Glomerular visceral epithelial cell (primary cell): ENCODE measurements around the gene TBC1D10B.
"Not testable (repeated sequence)": the region's sequence is repeated elsewhere in the genome, so short reads cannot be mapped to it uniquely, and the experiment has no call there.

ENCODE experiments used
- DNase-seq: peaks from one replicate; pipeline ENCODE4 v3.0.0-alpha.2; 2016; ENCODE audit errors: extremely low spot score

The TBC1D10B gene

GRCh38 chr16:30355144-30355953 is 14.9 kb downstream of the TBC1D10B start, which contains the start of gene CD2BP2:
Gene CD2BP2, minus strand, starts transcription at chr16:30355308. Its CDS starts 627 bp downstream, at chr16:30354681.
- peak; percentile 99 for DNase-seq

GRCh38 chr16:30354423-30355143 is 15.7 kb downstream of the TBC1D10B start:
- no peak for DNase-seq

- no peak for DNase-seq
These were observed 16.7 kb downstream of the TBC1D10B start for GRCh38 chr16:30353438-30354129.

GRCh38 chr16:30352488-30353401 is 17.5 kb downstream of the TBC1D10B start:
- no peak for DNase-seq

GRCh38 chr16:30351586-30352419 is 18.5 kb downstream of the TBC1D10B start:
- peak; percentile 77 for DNase-seq

GRCh38 chr16:30351001-30351441 is 19.3 kb downstream of the TBC1D10B start:
- no peak for DNase-seq

GRCh38 chr16:30350134-30350871 is 20.0 kb downstream of the TBC1D10B start:
- DNase-seq: peak; percentile 27

GRCh38 chr16:30349675-30350074 is 20.6 kb downstream of the TBC1D10B start:
- no peak for DNase-seq

- no peak for DNase-seq
These were observed 21.4 kb downstream of the TBC1D10B start for GRCh38 chr16:30348929-30349328.

- DNase-seq: no peak
These were observed 22.2 kb downstream of the TBC1D10B start for GRCh38 chr16:30348113-30348512.

- DNase-seq: no peak
These were observed 24.0 kb downstream of the TBC1D10B start for GRCh38 chr16:30346286-30346685.

- DNase-seq: not testable (repeated sequence)
These were observed 26.8 kb downstream of the TBC1D10B start for GRCh38 chr16:30343491-30343820.

GRCh38 chr16:30342751-30343490 is 27.4 kb downstream of the TBC1D10B start:
- DNase-seq: no peak

GRCh38 chr16:30341971-30342370 is 28.3 kb downstream of the TBC1D10B start:
- not testable (repeated sequence) for DNase-seq

- no peak for DNase-seq
These were observed 29.7 kb downstream of the TBC1D10B start for GRCh38 chr16:30340621-30341020.

- DNase-seq: not testable (repeated sequence)
These were observed 31.6 kb downstream of the TBC1D10B start for GRCh38 chr16:30338715-30339114.

GRCh38 chr16:30337964-30338357 is 32.3 kb downstream of the TBC1D10B start:
- not testable (repeated sequence) for DNase-seq

GRCh38 chr16:30335598-30336474 is 34.5 kb downstream of the TBC1D10B start:
- DNase-seq: peak; percentile 71
